Endothelial cell (in vitro differentiated cells): ENCODE results near the gene SRC. TPM values are rescaled to one million over a fixed set of nuclear protein-coding genes. Genes with fewer than 3 reads are reported as not detected.

ENCODE experiments used
- DNase-seq: peaks from one replicate; pipeline ENCODE4 v3.0.0; 2021; ENCODE audit warnings: low spot score
- H3K27ac Mint-ChIP-seq: one replicate; pipeline ENCODE4 v1.8.0; 2021; ENCODE audit warnings: mixed read lengths, inconsistent platforms; ENCODE audit not compliant: unreplicated experiment
- H3K27me3 Mint-ChIP-seq: one replicate; pipeline ENCODE4 v1.8.0; 2021; ENCODE audit warnings: mild to moderate bottlenecking, moderate library complexity, mixed read lengths, inconsistent platforms; ENCODE audit not compliant: unreplicated experiment
- H3K36me3 Mint-ChIP-seq: one replicate; pipeline ENCODE4 v1.8.0; 2021; ENCODE audit warnings: mild to moderate bottlenecking, low read depth, mixed read lengths, inconsistent platforms; ENCODE audit not compliant: unreplicated experiment
- H3K4me1 Mint-ChIP-seq: one replicate; pipeline ENCODE4 v1.8.0; 2021; ENCODE audit warnings: mild to moderate bottlenecking, mixed read lengths, inconsistent platforms; ENCODE audit not compliant: unreplicated experiment
- H3K4me3 Mint-ChIP-seq: one replicate; pipeline ENCODE4 v1.8.0; 2021; ENCODE audit warnings: mild to moderate bottlenecking, mixed read lengths, inconsistent platforms; ENCODE audit not compliant: unreplicated experiment
- H3K9me3 Mint-ChIP-seq: one replicate; pipeline ENCODE4 v1.8.0; 2021; ENCODE audit warnings: mixed read lengths, inconsistent platforms; ENCODE audit not compliant: unreplicated experiment
- total RNA-seq: library from RNA; stranded (reverse); fragmentation: NEBNext Ultra II Directional; extraction: Animal tissue kit (Norgen Biotek cat#: 25700); gene quantifications from one replicate; pipeline ENCODE4 v1.2.1, GENCODE V29; 2021; ENCODE audit not compliant: unreplicated experiment
- TF ChIP-seq, protein P1 (sequence below): fragments of 200-600 bp; sonication (generic); IDR thresholded peaks from one replicate; pipeline ENCODE4 v1.5.0; 2021; ENCODE audit warnings: antibody characterized with exemption; ENCODE audit not compliant: unreplicated experiment

SRC gene
- total RNA-seq, 1 donor from 2014 or later = 60.8 TPM

DNA sequence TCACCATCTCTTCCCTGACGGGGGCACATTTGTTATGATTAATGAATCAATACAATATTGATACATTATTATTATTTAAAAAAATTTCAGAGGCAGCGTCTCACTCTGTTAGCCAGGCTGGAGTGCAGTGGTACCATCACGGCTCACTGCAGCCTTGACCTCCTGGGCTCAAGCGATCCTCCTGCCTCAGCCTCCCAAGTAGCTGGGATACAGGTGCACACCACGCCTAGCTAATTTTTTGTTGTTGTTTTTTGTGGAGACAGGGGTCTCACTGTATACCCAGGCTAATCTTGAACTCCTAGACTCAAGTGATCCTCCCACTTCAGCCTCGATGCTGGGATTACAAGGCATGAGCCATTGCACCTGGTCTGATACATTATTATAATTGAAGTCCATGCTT is 4.9 kb upstream of the SRC start:
- TF ChIP-seq, protein P1, sequence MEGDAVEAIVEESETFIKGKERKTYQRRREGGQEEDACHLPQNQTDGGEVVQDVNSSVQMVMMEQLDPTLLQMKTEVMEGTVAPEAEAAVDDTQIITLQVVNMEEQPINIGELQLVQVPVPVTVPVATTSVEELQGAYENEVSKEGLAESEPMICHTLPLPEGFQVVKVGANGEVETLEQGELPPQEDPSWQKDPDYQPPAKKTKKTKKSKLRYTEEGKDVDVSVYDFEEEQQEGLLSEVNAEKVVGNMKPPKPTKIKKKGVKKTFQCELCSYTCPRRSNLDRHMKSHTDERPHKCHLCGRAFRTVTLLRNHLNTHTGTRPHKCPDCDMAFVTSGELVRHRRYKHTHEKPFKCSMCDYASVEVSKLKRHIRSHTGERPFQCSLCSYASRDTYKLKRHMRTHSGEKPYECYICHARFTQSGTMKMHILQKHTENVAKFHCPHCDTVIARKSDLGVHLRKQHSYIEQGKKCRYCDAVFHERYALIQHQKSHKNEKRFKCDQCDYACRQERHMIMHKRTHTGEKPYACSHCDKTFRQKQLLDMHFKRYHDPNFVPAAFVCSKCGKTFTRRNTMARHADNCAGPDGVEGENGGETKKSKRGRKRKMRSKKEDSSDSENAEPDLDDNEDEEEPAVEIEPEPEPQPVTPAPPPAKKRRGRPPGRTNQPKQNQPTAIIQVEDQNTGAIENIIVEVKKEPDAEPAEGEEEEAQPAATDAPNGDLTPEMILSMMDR = no peak
- Mint-ChIP-seq H3K4me3 (no peak overlapping the region), H3K27ac (no peak overlapping the region), H3K27me3 (peaks cover 15% of the 10 kb centered on the region), H3K9me3 (no peaks in the 10 kb centered on the region), H3K4me1 (peaks cover 28% of the 10 kb centered on the region), H3K36me3 (no peaks in the 10 kb centered on the region)
- DNase-seq = no peak

DNA sequence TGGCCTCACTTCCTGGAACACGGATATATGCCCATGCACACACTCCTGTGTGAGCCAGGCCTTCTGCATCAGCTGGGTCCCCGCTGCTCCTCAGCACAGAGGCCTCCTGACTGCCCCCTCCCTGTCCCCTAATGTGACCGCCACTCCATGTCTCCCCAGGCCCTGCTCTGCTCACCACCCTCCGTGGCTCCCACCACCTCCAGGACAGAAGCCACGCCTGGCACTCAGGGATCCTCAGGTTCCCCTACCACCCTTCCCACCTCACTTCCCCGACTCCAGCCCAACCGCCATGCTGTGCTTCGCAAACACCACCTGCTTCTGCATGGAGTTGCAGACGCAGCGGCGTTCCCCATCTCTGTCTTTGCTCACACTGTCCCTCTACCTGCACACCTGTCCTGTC is 4.3 kb upstream of the SRC start:
- DNase-seq = no peak
- H3K4me1 Mint-ChIP-seq = peaks cover 25% of the 10 kb centered on the region
- H3K27ac Mint-ChIP-seq = no peak overlapping the region
- no peak overlapping the region for H3K4me3 Mint-ChIP-seq
- H3K9me3 Mint-ChIP-seq = no peaks in the 10 kb centered on the region
- TF ChIP-seq, protein P1 = no peak
- H3K27me3 Mint-ChIP-seq = peaks cover 13% of the 10 kb centered on the region
- no peaks in the 10 kb centered on the region for H3K36me3 Mint-ChIP-seq

DNA sequence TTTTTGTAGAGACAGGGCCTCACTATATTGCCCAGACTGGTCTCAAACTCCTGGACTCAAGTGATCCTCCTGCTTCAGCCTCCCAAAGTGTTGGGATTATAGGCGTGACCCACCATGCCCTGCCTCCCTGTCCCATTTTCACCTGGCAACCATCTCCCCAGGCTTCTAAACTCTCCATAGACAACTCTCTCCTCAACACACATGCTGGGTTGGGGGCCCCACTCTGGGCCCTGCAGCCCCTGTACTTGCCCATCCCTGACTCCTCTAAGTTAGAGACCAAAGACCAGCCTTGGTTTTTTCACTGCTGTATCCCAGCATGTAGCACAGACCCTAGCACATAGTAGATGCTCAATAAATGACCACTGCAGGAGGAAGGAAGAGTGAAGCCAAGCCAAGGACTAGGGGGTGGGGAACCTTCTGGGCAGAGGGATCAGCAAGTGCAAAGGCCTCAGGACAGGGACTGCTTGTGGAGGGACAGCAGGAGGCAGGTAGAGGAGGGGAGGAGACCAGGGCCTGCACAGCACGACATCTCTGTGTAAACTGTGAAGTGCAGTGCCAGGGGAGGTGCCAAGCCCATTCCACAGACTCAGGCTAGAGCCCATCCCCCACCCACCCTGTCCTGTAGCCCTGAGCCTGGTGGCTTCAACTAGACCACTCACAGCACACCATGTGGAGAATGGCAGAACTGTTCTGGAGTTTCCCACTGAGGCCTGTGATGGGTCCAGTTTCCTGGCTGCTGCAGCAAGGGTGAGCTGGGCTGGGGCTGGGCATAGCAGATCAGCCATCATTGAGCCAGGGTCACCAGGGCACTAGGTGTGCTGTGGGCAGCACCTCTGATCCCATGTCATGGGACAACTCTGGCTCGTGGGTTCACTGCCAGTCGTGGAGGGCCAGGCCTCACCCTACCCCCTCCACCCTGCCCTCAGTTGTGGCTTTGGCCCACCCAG is 3.4 kb upstream of the SRC start:
- no peak overlapping the region for H3K27ac Mint-ChIP-seq
- H3K36me3 Mint-ChIP-seq = no peaks in the 10 kb centered on the region
- peaks cover 13% of the 10 kb centered on the region for H3K27me3 Mint-ChIP-seq
- H3K9me3 Mint-ChIP-seq = no peaks in the 10 kb centered on the region
- H3K4me3 Mint-ChIP-seq = no peak overlapping the region
- peaks cover 22% of the 10 kb centered on the region for H3K4me1 Mint-ChIP-seq
- TF ChIP-seq, protein P1 = no peak
- no peak for DNase-seq

DNA sequence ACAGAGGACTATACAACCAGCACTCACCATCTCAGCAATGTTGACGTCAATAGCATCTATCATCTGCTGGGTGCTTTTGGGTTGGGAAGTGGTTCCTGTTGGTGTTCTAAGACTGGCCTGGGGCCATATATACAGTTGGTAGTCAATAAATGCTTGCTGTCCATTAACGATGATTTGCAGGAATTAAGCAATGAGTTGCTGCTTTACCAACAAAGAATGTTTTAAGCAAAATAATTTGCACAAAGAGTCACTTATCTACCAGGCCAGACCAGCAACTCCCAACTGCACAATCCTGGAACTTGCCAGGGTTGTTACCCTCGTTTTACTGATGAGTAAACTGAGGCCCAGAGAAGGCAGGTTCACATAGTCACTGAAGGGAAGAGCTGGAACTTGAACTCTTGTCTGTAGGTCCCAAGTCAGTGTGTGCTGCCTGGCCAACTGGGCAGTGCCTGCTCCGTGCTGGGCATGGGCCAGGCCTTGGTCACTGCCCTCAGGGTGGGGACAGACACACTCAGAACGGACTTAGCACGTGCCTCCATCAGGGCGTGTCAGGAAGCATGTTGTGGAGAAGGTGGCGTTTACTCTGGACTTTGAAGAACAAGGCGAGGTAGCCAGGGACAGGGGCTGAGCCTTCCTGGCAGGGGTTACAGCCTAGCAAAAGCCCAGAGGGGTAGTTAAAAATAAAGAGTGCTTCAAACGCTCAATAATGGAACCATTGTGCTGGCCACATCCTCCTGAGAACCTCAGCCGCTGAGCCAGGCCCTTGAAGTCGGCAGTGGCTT is 2.5 kb upstream of the SRC start:
- H3K27me3 Mint-ChIP-seq = peaks cover 13% of the 10 kb centered on the region
- no peaks in the 10 kb centered on the region for H3K36me3 Mint-ChIP-seq
- DNase-seq = no peak
- H3K4me1 Mint-ChIP-seq = peaks cover 24% of the 10 kb centered on the region
- TF ChIP-seq, protein P1 = no peak
- H3K9me3 Mint-ChIP-seq = no peaks in the 10 kb centered on the region
- no peak overlapping the region for H3K27ac Mint-ChIP-seq
- no peak overlapping the region for H3K4me3 Mint-ChIP-seq
